GM23338 (cell line): Measurements from ENCODE around the gene HORMAD2. TPM values are rescaled to one million over a fixed set of nuclear protein-coding genes. Genes with fewer than 3 reads are reported as not detected.

Experiments
- ATAC-seq: fragments of 200-7000 bp; cut with Tn5 transposase; 3 replicates; pipeline ENCODE4 v1.9.1; 2020
- DNase-seq: peaks from one replicate; pipeline ENCODE4 v3.0.0-alpha.2; 2015; ENCODE audit warnings: low spot score
- H2AFZ ChIP-seq: fragments of 200-600 bp; sonication (generic); 2 replicates; pipeline ENCODE4 v1.8.0; 2016; ENCODE audit warnings: antibody characterized with exemption, mild to moderate bottlenecking, moderate library complexity
- H3F3A ChIP-seq: fragments of 200-600 bp; sonication (generic); replicated peaks from 2 replicates; pipeline ENCODE4 v1.8.0; 2017; ENCODE audit warnings: antibody characterized with exemption, mixed run types, low read depth
- H3K27ac ChIP-seq: fragments of 200-600 bp; sonication (generic); 2 replicates; pipeline ENCODE4 v1.6.1; 2016; ENCODE audit warnings: low read depth
- H3K27me3 ChIP-seq: fragments of 200-600 bp; sonication (generic); 2 replicates; pipeline ENCODE4 v1.8.0; 2016; ENCODE audit warnings: mild to moderate bottlenecking, mixed run types, moderate library complexity; ENCODE audit not compliant: insufficient read depth
- H3K36me3 ChIP-seq: fragments of 200-600 bp; sonication (generic); 2 replicates; pipeline ENCODE4 v1.8.0; 2016; ENCODE audit warnings: mild to moderate bottlenecking; ENCODE audit not compliant: insufficient read depth
- H3K4me1 ChIP-seq: fragments of 200-600 bp; sonication (generic); 2 replicates; pipeline ENCODE4 v1.8.0; 2016; ENCODE audit warnings: mild to moderate bottlenecking, moderate library complexity; ENCODE audit not compliant: insufficient read depth
- H3K4me2 ChIP-seq: fragments of 200-600 bp; sonication (generic); 2 replicates; pipeline ENCODE4 v1.7.1; 2017; ENCODE audit warnings: mixed run types
- H3K4me3 ChIP-seq: fragments of 200-600 bp; sonication (generic); 2 replicates; pipeline ENCODE4 v1.6.1; 2016; ENCODE audit warnings: mixed run types
- H3K79me2 ChIP-seq: fragments of 200-600 bp; sonication (generic); replicated peaks from 2 replicates; pipeline ENCODE4 v1.8.0; 2017; ENCODE audit warnings: mild to moderate bottlenecking; ENCODE audit not compliant: insufficient read depth
- H3K9me2 ChIP-seq: fragments of 200-600 bp; sonication (generic); 2 replicates; pipeline ENCODE4 v1.8.0; 2017; ENCODE audit not compliant: insufficient read depth
- H4K20me1 ChIP-seq: fragments of 200-600 bp; sonication (generic); replicated peaks from 2 replicates; pipeline ENCODE4 v1.8.0; 2017; ENCODE audit warnings: mild to moderate bottlenecking; ENCODE audit not compliant: insufficient read depth
- H3K27ac Mint-ChIP-seq: 2 replicates; pipeline ENCODE4 v1.8.0; 2020; ENCODE audit warnings: inconsistent platforms, mild to moderate bottlenecking, moderate library complexity, mixed read lengths
- H3K27me3 Mint-ChIP-seq: 3 replicates; pipeline ENCODE4 v1.8.0; 2022; ENCODE audit warnings: low read depth, mild to moderate bottlenecking, moderate library complexity, mixed read lengths, inconsistent platforms; ENCODE audit not compliant: insufficient read depth, poor library complexity
- H3K36me3 Mint-ChIP-seq: 3 replicates; pipeline ENCODE4 v1.8.0; 2021; ENCODE audit warnings: low read depth, mild to moderate bottlenecking, inconsistent platforms, moderate library complexity, mixed read lengths
- H3K4me1 Mint-ChIP-seq: 3 replicates; pipeline ENCODE4 v1.8.0; 2020; ENCODE audit warnings: mild to moderate bottlenecking, inconsistent platforms, mixed read lengths
- H3K4me3 Mint-ChIP-seq: 3 replicates; pipeline ENCODE4 v1.8.0; 2021; ENCODE audit warnings: moderate library complexity, mild to moderate bottlenecking, inconsistent platforms, mixed read lengths
- H3K9me3 Mint-ChIP-seq: 3 replicates; pipeline ENCODE4 v1.8.0; 2020; ENCODE audit warnings: moderate library complexity, mild to moderate bottlenecking, inconsistent platforms, mixed read lengths
- CREB1 ChIP-seq: fragments of 250-450 bp; sonication (Bioruptor Pico); IDR thresholded peaks from 2 replicates; pipeline ENCODE4 v1.5.0; 2020; ENCODE audit warnings: low read depth, mild to moderate bottlenecking, moderate library complexity
- CTCF ChIP-seq, 2 experiments: fragments of 200-600 bp in 1 of 2; sonication (generic) in 1 of 2; conservative IDR thresholded peaks; 2 replicates each; pipeline versions ENCODE4 v1.5.1 to v1.6.1; 2016 to 2017; ENCODE audit warnings: antibody characterized with exemption in 2 of 2, low read depth in 2 of 2, mild to moderate bottlenecking in 2 of 2, moderate library complexity in 1 of 2
- ETS1 ChIP-seq: IDR thresholded peaks from 2 replicates; pipeline ENCODE4 v1.6.1; 2016; ENCODE audit warnings: antibody characterized with exemption
- EZH2 ChIP-seq: fragments of 200-600 bp; sonication (generic); IDR thresholded peaks from one replicate; pipeline ENCODE4 v1.8.0; 2017; ENCODE audit warnings: antibody characterized with exemption, mild to moderate bottlenecking, low read depth; ENCODE audit not compliant: unreplicated experiment
- EZH2phosphoT487 ChIP-seq: fragments of 200-600 bp; sonication (generic); IDR thresholded peaks from one replicate; pipeline ENCODE4 v1.8.1; 2018; ENCODE audit warnings: antibody characterized with exemption; ENCODE audit not compliant: unreplicated experiment
- JUNB ChIP-seq: IDR thresholded peaks from one replicate; pipeline ENCODE4 v1.6.1; 2016; ENCODE audit warnings: antibody characterized with exemption; ENCODE audit not compliant: unreplicated experiment
- NANOG ChIP-seq: IDR thresholded peaks from 2 replicates; pipeline ENCODE4 v1.6.1; 2016; ENCODE audit warnings: antibody characterized with exemption, borderline replicate concordance
- POLR2AphosphoS5 ChIP-seq: IDR thresholded peaks from 2 replicates; pipeline ENCODE4 v1.6.1; 2016; ENCODE audit warnings: antibody characterized with exemption, low read depth
- REST ChIP-seq: IDR thresholded peaks from one replicate; pipeline ENCODE4 v1.6.1; 2018; ENCODE audit warnings: antibody characterized with exemption; ENCODE audit not compliant: unreplicated experiment
- STAT1 ChIP-seq: IDR thresholded peaks from one replicate; pipeline ENCODE4 v1.6.1; 2016; ENCODE audit warnings: antibody characterized with exemption; ENCODE audit not compliant: unreplicated experiment
- ZNF114 ChIP-seq: fragments of 250-450 bp; sonication (Bioruptor Pico); IDR thresholded peaks from 2 replicates; pipeline ENCODE4 v1.5.0; 2020; ENCODE audit warnings: mild to moderate bottlenecking, moderate library complexity
- ZNF331 ChIP-seq: fragments of 250-450 bp; sonication (Bioruptor Pico); IDR thresholded peaks from 2 replicates; pipeline ENCODE4 v1.5.0; 2020; ENCODE audit warnings: low read depth, mild to moderate bottlenecking, moderate library complexity
- ZNF462 ChIP-seq: fragments of 250-450 bp; sonication (Bioruptor Pico); IDR thresholded peaks from 2 replicates; pipeline ENCODE4 v1.5.0; 2020; ENCODE audit warnings: mild to moderate bottlenecking, moderate library complexity
- polyA plus RNA-seq: library from polyadenylated mRNA; unstranded; fragments of >200 nt; fragmentation: Nextera tagmentation; extraction: Ambion mirVana; gene quantifications from 2 replicates; pipeline ENCODE4 v1.2.1, GENCODE V29; 2016
- total RNA-seq: library from RNA; depleted of rRNA; stranded (reverse); fragments of >200 nt; shearing (Covaris generic); gene quantifications from 2 replicates; pipeline ENCODE4 v1.2.3, GENCODE V29; 2014

Gene HORMAD2
- total and polyA plus RNA-seq, 2 experiments from 2014 or later, result 0.40 TPM; not detected in 1

- no peak for DNase-seq
- Histone ChIP-seq H3F3A (no peaks in the 10 kb centered on the region), H3K9me2 (no peaks in the 10 kb centered on the region), H3K4me1 (no peaks in the 10 kb centered on the region), H3K27ac (no peak overlapping the region), H3K4me3 (no peak overlapping the region), H3K36me3 (no peaks in the 10 kb centered on the region), H2AFZ (0 out of 2 replicates have a peak overlapping the region, but pooled peaks have one; percentile 28), H3K27me3 (no peaks in the 10 kb centered on the region), H3K4me2 (no peak overlapping the region), H3K79me2 (no peaks in the 10 kb centered on the region), H4K20me1 (no peaks in the 10 kb centered on the region)
- H3K4me3 Mint-ChIP-seq, result no peak overlapping the region
- peaks cover 3% of the 10 kb centered on the region for H3K27me3 Mint-ChIP-seq
- H3K9me3 Mint-ChIP-seq, result no peaks in the 10 kb centered on the region
- H3K27ac Mint-ChIP-seq, result no peak overlapping the region
- TF ChIP-seq POLR2AphosphoS5, result no peak
- no peak for TF ChIP-seq REST
- no peak for TF ChIP-seq ZNF462 (CRISPR knock-in tag)
- no peak for TF ChIP-seq STAT1
- no peak for TF ChIP-seq JUNB
- no peak for TF ChIP-seq EZH2
- no peak for TF ChIP-seq EZH2phosphoT487
- no peak for TF ChIP-seq ETS1
- no peak for TF ChIP-seq CTCF (conservative IDR thresholded peaks at IDR 0.05; ENCODE audit: low read depth in 2 of 2)
- TF ChIP-seq NANOG, result no peak
- no peak for TF ChIP-seq ZNF331
- no peak for TF ChIP-seq ZNF114 (CRISPR knock-in tag)
- no peak for TF ChIP-seq CREB1 (CRISPR knock-in tag)
- no peaks in the 10 kb centered on the region for H3K36me3 Mint-ChIP-seq
- ATAC-seq, result no peak
- H3K4me1 Mint-ChIP-seq, result peaks cover 4% of the 10 kb centered on the region; the same call in 1 of the 3 replicates
These were observed 41.7 kb downstream of the HORMAD2 start for GRCh38 chr22:30121960-30122359.
